Epithelial cell of esophagus (primary cell): ENCODE measurements around the gene EFNA3.

Experiments used
- DNase-seq: peaks from one replicate; pipeline ENCODE4 v3.0.0; 2010; ENCODE audit warnings: low read depth
- H3K4me3 ChIP-seq: 2 replicates; pipeline ENCODE4 v1.5.1; 2011; ENCODE audit warnings: mild to moderate bottlenecking, low read length, control low read depth
- TF ChIP-seq, protein P1 (sequence below): IDR thresholded peaks from 2 replicates; pipeline ENCODE4 v1.5.1; 2011; ENCODE audit warnings: low read depth, mild to moderate bottlenecking, low read length, control low read depth, inconsistent platforms; ENCODE audit not compliant: insufficient read depth; ENCODE audit errors: missing control alignments

EFNA3 gene

DNA sequence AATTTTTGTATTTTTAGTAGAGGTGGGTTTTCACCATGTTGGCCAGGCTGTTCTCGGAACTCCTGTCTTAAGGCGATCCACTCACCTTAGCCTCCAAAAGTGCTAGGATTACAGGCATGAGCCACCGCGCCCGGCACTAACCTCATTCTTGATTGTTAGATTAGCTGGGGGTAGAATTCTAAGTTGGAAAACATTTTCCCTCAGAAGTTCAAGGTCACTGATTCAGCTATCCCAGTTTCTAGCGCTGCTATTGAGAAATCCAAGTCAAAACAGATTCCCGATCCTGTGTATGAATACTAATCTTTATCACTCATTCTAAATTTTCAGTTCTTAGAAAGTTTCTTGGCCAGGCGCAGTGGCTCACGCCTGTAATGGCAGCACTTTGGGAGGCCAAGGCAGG, 24.7 kb downstream of the EFNA3 start:
- no peak overlapping the region for H3K4me3 ChIP-seq
- TF ChIP-seq, protein P1, sequence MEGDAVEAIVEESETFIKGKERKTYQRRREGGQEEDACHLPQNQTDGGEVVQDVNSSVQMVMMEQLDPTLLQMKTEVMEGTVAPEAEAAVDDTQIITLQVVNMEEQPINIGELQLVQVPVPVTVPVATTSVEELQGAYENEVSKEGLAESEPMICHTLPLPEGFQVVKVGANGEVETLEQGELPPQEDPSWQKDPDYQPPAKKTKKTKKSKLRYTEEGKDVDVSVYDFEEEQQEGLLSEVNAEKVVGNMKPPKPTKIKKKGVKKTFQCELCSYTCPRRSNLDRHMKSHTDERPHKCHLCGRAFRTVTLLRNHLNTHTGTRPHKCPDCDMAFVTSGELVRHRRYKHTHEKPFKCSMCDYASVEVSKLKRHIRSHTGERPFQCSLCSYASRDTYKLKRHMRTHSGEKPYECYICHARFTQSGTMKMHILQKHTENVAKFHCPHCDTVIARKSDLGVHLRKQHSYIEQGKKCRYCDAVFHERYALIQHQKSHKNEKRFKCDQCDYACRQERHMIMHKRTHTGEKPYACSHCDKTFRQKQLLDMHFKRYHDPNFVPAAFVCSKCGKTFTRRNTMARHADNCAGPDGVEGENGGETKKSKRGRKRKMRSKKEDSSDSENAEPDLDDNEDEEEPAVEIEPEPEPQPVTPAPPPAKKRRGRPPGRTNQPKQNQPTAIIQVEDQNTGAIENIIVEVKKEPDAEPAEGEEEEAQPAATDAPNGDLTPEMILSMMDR = no peak
- DNase-seq = no peak

DNA sequence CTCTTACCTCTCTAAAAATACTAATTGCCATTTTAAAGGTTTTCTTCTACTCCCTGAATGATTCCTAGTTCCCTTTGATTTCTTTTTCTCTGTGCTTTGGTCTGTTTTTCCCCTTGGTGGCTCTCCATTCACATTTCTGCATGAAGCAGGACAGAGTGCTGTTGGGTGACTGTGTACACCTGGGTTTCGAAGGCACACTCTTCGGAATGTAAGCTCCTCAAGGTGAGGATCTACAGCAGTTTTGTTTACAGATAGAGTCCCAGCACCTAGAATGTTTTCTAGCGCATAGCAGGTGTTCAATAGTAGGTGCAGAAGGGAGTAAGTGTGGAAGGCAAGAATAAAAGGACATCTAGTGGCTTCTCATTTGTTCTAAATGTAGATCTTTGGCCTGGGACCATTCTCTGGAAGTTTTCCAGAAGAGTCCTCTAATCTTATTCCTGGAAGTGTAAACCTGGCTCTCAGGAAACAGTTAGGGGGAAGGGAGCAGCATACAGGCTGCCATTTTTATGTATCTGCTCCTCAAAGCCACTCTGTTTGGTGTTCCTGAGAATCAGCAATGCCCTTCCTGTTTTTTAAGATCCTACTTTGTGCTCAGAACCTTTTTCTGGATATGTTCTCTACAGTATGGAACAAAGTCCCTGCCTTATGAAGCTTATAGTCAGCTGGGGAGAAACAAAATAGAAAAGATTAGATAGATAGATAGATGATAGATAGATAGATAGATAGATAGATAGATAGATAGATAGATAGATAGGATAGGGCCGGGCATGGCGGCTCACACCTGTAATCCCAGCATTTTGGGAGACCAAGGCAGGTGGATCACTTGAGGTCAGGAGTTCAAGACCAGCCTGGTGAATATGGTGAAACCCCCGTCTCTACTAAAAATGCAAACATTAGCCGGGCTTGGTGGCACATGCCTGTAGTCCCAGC, 26.2 kb downstream of the EFNA3 start:
- H3K4me3 ChIP-seq = no peak overlapping the region
- TF ChIP-seq, protein P1 = no peak
- DNase-seq = no peak

DNA sequence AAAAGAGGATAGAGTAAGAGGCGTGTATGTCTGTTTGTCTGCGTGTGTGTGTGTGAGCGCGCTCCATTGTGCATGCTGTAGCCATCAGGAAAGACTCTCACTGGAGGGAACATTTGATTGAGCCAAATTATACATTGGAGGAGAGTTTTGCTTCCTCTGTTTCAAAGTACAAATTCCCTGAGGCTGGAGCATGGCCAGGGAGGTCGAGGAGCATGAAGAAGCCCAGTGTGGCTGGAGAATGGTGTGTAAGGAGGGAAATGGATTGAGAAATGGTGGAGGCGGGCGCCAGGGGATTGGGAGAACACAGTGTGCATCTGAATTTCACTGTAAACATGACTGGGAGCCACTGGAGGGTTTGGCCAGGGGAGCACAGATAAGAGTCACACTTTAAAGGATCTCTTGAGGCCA, 27.0 kb downstream of the EFNA3 start:
- TF ChIP-seq, protein P1 = no peak
- DNase-seq = no peak
- no peak overlapping the region for H3K4me3 ChIP-seq

DNA sequence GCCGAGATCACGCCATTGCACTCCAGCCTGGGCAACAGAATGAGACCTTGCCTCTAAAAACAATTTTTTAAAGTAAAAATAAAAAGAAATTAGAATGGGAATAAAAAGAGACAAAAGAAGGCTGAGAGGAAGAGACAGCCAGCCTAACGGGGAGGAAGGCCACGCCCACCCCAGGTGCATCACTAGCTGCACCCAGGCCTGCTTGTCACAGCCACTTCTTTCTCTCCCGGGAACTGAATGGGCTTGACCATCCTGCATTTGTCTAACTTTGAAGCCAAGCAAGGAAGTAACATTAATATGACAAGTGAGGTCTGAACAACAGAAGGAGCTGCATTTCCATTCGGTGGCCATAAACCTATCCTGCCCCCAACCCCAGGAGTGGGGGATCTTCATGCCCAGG, 28.2 kb downstream of the EFNA3 start:
- TF ChIP-seq, protein P1 = no peak
- no peak overlapping the region for H3K4me3 ChIP-seq
- DNase-seq = no peak

DNA sequence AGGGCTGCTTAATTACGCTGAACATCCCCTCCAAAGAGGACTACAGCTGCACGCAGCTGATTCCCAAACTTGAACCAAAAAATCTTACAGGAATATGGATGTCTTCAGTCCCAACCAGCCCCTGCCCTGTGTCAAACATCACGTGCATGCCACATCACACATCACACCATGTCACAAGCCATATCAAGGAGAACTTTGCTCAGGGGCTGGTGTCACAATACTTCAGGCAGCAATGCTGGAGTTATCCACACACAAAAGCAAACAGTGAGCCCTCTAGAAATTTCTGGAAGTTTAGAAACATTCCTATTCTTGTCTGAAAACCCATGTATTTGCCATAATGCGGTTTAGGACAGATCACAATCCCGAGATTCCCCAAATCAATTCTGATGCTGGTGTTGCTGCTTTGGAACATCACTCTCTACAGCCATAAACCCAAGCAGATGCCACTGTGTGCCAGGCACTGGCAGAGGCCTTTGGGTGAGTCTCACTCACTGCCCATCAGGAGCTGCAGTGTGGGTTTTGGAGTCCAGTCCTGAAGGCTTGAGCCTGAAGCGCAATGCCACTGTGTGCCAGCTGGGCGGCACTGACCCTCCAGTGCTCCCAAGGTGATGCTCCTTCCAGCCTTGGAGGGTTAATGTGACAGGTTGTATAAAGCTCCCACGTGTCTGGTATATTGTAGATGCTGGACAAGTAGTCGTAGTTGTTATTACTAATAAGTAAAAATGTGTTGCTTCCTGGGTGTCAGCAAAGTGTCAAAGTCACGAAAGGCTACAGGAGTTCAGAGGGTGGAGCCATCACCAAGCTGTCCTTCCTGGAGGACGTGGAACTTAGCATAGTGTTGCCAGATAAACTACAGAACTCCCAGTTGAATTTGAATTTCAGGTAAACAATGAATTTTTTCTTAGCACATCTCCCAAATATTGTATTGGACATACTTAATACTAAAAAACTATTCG, 28.9 kb downstream of the EFNA3 start:
- TF ChIP-seq, protein P1 = no peak
- DNase-seq = no peak
- no peak overlapping the region for H3K4me3 ChIP-seq

DNA sequence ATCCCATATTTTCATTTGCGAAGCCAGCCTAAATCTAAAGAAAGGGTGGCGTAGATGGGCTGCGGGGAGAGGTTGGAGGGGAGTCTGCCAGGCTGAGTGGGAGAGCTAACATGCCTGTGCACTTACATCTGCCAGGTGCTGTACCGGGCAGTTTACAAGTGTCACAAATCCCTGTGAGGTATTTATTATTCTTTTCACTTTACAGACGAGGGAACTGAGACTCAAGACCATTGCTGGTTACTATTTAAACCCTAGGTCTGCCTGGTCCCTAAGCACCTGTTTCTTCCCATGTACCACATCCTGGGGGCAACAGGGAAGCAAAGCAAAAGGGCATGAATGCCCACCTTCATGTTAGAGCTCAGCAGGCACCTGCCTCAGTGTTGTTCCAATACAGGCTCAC, 29.7 kb downstream of the EFNA3 start:
- TF ChIP-seq, protein P1 = no peak
- no peak for DNase-seq
- no peak overlapping the region for H3K4me3 ChIP-seq
